EL (cell line): Measurements from ENCODE around the gene LRRK2.
A peak's percentile ranks its signal among the peaks of the same experiment; 100 is the strongest.
"Not testable (repeated sequence)": the region's sequence is repeated elsewhere in the genome, so short reads cannot be mapped to it uniquely, and the experiment has no call there.

Source experiments
- DNase-seq: peaks from one replicate; pipeline ENCODE4 v3.0.0-alpha.2; 2016

LRRK2 gene

DNA sequence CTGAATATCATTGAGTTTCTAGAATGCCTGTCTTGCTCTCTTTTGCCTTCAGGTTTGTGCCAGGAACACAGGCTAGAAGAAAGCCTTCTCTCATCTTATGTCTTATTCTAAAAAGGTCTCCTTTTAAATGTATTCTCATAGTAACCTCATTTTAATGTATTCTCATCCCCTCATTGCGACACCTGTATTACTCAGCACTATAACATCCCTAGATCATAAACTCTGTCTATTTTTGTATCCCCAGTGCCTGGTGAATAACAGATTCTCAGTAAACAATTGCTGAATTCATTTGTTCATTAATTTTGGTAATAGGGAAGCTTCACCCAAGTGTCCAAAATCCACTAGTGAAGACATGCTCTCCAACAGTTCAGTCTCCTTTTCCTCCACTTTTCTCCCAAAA lies 8.8 kb upstream of the LRRK2 start:
- peak; percentile 4 for DNase-seq

DNA sequence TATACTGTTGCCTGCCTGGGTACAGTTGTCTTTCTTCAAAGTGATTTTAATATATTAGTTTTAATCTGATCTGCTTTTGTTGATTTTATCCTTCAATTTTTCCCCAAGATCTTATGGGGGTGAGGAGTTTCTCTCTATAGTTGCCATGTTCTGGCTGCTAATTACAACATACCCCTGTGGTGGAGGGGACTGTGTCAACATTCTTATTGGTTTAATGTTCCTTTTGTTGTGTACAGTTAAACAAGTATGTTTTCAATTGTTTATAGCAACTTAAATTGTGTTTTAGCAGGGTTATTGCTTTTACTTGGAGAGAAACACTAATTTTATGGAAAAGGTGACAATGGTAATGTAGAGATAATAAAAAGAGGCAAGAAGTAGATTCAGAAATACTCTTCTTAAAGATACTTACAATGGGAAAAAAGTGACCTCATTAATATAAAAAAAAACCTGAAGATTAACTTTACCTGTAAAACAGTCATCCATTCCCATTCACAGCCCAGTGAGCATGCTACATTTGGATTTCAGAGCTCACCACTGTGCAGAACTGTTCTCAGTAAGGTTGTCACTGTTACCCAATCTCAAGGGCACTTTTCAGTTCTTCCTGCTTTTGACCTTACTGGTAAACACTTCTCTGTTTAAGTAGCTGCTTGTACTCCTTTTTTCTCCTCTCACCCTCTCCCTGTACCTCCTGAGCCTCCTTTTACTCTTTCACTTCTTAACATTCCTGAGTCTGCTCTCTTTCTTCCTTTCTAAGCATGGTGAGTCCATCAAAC lies 8.1 kb upstream of the LRRK2 start:
- no peak for DNase-seq

DNA sequence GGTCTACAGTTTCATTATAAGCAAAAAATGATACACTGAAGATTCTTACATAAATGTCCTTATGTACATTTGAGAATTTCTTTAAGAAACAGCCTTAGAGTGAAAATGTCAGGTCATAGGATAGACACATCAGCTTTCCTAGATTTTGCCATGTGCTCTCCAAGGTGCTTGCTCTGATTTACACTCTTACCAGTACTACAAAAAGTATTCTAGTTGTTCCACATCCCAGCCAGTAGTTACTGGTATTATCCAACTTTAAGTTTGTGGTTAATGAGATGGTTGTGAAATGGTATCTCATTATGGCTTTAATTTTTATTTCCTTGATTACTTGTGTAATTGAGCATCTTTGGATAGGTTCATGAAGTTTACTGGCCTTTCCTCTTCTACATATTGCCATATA lies 5.0 kb upstream of the LRRK2 start:
- DNase-seq, result no peak

DNA sequence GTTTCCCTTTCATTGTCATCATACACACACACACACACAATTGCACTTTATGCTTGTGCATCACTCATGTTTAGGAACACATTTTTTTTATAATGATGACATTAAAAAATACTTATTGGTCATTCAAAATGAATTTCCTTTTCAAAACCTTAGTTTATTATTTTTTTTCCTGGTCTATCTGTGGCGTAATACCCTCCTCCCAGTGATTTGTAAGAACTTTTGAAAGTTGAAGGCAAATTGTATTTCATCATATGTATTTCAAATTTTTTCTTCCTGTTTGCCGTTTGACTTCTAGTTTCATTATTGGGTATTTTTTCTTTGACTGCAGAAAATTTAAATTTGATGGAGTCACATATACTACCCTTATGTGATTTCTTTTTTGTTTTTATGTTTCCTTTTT lies 2.5 kb upstream of the LRRK2 start:
- peak; percentile 32 for DNase-seq

DNA sequence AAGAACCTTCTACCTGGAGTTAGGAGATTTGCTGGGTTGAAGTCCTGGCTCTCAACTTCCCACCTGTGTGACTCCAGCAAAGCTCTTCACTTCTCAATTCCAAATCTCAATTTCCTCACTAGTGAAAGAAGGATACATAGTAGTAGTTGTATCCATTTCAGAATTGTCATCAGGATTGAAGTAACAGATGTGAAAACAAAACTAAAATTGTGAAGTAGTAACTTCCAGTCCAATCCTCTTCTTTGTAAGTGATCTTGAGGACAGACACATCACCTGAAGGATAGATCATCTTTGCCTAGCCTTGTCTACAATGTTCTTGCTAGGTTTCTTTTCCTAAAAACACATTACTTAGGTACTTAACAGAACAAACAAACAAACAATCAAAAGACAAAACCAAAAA lies 1.2 kb upstream of the LRRK2 start:
- DNase-seq, result no peak

DNA sequence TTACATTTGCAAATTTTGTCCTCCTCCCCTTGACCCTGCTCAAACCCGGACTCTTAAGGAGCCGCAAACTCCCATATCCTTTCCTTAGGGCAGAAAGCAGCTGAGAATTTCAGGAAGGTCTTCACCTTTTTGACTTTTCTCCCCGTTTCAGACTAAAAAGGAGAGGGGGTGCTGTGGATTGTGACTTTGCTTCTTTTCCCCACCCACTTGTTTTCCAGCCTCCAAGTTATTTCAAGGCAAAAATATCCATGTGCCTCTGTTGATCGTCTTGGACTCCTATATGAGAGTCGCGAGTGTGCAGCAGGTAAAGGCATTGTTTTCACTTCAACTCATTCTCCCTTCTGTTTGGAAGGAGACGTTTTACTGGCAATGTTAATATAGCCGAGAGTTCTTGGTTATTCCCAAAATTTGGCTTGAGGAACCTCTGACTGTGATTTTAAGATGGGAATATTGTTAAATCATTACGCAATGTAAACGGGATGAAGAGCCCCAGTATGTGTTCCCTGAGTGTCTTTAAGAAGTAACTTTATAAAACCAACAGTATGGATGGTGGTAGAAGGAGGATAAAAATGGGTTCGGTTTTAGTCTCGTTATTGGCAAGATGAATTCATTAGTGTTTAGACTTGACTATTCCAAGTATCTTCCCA lies 663 bp downstream of the LRRK2 start:
- no peak for DNase-seq

DNA sequence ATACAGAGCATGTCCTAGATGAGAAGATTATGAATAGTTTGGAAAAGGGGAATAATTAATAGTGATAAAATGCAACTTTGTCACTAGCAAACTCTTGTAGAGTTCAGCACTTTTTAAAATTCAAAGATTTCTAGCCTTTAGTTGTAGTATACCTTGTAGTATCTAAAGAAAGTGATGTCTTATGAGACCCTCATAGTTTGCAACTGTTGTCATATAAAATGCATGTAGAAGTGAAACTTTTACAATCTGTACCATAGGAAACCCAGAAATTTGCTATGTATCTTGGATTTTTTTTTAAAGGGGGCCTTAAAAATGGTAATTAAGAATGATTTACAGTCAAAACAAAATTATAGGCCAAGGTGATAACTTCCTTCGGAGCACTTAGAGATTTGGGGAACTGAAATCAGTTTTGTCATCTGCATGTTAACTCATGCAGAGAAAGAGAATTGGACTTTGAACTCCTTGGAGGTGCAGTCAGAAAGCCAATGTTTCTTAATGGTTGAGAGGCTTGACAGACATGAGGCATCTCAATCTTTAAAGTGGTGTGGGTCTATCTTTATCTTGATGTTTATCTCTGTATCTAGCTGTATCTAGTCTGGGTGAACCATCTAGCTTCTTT lies 1.3 kb downstream of the LRRK2 start:
- DNase-seq, result no peak

DNA sequence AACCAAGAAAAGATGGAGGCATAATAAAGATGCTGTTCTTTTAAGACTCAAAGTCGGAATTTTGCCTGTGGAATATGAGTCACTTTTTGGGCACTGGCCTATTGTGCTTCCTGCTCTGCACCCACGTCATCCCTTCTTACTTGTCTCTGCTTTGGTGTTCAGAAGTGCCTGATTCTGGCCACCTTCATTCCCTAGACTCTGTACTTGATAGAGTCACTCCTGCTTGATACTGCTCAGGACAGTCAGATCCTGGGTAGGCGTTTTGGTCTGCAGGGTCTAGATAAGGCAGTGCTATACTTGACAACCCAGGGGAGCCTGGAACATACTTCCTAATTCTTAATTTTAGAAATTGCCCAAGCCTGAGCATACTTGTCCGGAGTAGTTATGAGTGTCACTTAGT lies 1.9 kb downstream of the LRRK2 start:
- DNase-seq, result peak; percentile 79

DNA sequence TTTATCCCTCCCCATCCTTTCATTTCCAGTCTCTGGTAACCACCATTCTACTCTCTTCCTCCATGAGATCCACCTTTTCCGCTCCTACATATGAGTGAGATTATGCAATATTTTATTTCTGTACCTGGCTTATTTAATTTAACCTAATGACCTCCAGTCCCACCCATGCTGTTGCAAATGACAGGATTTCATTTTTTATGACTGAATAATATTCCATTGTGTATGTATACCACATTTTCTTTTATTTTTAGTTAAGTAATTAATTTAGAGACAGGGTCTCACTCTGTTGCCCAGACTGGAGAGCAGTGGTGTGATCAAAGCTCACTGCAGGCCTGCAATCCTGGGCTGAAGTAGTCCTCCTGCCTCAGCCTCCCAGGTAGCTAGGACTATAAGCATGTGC lies 2.6 kb downstream of the LRRK2 start:
- no peak for DNase-seq

DNA sequence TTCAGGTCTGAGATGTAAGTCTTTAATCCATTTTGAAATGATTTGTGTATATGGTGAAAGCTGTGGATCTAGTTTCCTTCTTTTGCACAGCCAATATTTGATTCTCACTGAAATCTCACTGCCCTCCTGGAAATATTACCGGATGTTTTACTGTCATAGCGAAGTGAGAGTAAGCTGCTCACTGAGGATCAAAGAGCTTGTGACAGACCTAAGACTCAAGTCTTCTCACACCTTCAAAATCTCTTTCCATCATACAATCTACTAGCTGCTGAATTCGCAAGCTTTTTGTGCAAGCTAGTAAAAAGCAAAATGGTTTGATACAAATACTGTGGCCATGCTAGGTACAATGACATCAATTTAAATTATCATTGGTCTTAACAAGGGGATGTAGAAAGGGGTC lies 3.9 kb downstream of the LRRK2 start:
- no peak for DNase-seq

DNA sequence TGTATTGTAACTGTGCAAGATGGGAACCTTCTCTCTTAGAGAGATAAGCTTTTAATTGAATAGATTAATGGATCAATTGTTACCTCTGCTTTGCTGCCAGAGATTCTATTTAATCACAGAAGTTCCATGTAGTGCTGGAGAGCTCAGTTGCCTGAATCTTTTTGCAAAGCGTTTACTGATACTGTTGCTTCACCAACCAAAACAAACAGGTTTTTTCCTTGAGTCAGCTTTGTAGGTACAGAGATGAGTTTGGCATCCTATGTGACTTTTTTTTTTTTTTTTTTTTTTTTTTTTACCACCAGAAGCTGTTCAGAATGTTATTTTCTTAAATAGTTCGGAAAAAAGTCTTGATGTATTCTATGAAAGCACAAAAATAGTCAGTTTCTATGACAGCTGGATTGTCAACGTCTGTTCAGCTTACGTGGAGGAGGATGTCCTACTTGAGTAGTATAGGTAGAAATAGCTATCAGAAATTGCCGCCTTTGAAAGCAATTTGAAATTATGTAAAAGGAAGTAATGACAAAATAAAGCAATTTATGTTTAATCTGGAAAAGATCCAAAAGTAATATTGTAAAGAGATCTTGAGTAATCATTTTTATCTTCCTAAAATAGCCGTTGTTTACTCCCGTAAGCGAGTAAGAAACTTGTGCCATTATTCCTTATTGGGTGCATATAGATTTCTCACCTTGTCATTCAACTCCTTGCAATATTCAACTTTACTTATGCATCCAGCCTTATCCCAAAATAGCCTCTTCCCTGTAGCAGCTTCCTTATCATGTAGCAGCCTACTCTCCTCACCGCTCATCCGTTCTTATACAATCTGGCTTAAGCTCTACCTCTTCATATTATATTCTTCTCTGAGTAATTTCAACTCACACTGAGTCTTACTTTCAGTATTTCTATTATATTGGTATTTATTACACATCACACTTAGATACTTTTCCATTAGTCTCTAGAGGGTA lies 5.2 kb downstream of the LRRK2 start:
- no peak for DNase-seq

DNA sequence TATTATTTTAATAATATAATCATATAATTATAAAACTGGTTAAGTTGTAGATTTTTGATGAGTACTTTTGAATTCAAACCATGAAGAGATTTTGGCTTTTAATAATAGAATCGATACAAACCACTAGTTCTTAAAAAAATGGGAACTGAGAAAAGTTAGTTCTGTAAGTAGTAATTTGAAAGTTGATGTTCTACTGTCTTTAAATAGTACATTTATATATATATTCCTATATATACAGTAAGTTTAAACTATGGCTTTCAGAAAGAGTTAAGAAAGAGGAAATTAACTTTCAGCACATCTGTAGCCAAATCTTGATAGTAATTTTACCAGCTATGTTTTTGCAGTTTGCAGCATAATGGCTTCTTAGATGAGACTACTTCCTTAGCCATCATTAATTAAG lies 7.8 kb downstream of the LRRK2 start:
- DNase-seq, result no peak

DNA sequence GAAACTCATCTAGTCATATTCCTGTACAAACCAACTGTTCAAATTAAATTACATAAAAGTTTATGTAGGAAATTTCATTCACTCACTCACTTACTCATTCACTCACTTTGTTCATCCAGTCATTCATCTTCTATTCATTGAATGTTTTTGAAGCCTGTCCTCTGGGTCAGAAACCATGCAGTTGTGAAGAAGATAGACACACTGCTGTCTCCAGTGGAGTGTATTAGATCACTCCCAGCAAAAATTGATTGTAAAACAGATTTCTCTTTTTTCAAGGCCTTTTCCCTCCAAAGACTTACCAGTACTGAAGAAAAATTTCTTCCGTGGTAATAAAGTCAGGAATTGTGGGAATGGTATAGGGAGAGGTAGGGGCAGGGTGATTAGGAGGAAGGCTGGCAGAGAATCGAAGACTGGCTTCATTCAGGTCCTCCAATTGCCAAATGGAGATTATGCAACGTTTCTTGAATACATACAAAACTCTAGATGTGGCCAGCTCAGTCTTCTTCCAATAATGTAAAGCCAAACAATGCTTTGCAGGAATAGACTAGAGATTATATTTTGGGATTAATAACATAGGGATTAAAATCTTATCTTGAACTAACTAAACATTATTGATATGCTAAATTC lies 9.1 kb downstream of the LRRK2 start:
- DNase-seq, result no peak

DNA sequence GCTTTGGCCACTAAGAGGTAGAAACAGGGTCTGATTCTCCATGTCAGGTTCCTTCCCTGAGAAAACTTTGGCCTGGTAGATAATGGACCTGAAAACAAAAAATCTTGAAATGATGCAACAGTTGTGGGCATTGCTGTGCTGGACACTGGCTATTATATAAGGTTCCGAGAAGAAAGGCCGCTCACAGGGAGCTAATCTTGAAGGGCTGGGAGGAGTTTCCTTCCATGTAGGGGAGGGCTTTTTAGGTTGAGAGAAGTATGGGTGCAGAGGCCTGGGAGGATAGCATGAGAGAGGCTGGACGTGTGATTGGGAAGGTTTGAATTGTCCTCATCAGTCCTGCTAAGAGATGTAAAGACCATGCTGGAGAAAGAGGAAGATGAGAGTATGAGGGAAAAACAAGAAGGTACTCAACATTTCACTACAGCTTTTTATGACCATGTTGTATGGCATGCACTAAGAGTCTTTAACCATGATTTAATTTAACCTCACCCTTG lies 11.6 kb downstream of the LRRK2 start:
- DNase-seq, result no peak

DNA sequence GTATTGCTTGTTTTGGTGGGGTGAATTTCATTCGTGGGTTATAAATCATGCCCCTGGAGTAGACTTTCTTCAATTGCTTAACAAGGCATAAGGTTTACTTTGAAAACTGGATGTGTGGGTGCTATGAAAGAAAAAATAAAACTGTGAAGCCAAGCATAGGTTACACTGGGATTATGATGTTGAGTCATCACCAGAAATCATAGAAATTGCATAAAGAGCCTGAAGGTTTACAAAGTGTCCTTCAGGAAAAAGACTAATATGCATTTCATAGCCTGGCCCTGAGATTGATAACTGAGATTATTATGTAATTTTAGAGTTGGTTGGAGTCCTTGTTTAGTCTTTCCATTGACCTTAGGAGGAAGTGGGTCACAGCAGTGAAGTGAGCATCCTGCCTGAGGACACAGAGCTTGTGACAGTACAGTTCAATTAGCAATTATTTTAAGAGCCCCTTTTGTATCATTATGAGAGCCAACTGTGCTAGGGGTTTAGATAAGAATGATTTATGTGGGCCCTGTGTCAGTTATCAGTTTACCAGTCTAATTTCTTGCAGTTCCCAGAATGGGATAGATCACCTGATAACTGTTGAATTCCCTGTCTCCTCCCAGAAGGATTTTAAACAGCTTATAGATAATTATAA lies 13.6 kb downstream of the LRRK2 start:
- no peak for DNase-seq

DNA sequence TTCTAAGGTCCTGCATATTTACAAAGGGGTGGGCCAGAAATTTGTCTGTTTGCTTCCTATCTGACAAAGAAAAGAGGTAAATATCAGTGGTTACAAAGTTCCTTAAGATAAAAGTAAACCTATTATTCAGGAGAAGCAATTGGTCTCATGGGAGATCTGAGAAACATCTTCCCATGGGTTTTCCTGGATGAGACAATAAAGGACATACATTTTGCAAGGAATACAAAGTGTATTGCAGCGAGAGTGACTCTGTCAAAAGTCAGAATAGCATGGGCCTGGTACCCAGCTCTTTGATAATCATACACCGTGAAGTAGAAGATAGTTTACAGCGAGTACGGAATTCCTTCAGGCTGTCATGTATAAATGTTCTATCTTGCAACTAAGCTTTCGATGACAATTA lies 14.2 kb downstream of the LRRK2 start:
- no peak for DNase-seq

DNA sequence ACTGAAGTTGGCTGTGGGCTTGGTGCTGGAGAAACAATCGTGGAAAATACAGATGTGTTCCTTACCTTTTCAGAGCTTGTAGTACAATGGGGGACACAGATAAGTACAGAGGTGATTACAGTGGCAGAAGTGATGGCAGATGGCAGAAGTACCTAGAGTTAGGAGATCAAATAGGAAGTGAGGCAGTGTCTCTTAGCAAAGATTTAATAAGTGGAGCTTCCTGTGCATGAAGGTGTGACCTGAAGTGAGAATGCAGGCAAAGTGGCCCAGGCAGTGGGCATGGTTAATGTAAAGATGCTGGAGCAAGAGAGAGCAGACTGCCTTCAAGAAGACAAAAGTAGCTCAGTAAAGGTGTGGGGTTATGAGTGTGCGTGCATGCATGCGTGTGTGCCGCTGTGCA lies 16.0 kb downstream of the LRRK2 start:
- DNase-seq, result no peak

DNA sequence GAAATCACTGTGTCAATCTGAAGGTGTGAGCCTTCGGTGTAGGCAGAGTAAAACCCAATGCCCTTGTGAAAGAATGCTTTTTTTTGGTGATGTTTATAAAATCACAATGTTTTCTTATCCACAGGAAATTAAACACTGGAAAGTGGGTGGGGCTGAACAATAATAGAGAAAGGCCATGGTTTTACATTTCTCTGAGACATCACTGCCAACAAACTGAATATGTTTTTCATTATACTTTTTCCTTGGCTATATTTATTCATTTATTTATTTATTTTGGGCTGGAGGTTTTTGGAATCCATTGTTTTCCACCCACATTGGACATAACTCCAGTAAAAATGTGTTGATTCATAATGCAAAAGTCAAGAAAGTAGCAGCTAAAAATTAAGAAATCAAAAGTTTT lies 16.9 kb downstream of the LRRK2 start:
- no peak for DNase-seq

DNA sequence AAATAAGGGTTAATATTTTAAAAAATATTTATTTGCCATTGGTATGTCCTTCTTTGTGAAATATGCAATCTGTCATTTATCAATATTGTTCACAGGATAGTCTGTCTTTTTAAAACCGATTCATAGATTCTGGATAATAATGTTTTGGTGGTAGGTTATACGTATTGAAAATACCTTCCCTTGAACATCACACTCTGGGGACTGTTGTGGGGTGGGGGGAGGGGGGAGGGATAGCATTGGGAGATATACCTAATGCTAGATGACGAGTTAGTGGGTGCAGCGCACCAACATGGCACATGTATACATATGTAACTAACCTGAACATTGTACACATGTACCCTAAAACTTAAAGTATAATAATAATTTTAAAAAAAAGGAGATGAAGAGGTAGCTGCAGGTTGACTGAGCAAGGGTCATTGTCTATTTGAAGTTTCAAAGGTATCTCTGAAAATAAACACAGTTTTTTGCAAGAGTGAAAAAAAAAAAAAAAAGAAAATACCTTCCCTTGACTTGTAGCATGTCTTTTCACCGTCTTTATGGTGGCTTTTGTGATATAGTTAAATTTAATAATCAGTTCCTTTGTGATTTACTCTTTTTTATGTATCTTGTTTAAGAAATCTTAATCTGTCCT lies 19.8 kb downstream of the LRRK2 start:
- DNase-seq, result not testable (repeated sequence)

DNA sequence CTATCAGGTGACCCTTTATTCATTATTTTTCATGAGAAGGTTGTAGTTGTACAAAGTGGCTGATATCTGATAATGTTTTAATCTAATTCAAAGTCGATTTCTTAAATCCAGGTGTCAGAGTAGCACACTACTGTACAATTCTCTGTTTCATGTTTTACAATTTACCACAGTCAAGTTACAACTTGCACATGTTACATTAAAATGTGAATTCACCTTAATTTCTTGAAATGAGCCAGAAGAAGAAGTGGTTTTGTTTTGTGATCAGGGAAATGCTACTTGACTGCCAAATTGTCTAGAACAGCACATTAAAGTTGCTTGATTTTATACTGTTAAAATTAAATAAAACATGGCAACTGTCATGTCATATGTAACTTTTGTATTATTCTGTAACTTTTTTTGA lies 23.2 kb downstream of the LRRK2 start:
- no peak for DNase-seq

DNA sequence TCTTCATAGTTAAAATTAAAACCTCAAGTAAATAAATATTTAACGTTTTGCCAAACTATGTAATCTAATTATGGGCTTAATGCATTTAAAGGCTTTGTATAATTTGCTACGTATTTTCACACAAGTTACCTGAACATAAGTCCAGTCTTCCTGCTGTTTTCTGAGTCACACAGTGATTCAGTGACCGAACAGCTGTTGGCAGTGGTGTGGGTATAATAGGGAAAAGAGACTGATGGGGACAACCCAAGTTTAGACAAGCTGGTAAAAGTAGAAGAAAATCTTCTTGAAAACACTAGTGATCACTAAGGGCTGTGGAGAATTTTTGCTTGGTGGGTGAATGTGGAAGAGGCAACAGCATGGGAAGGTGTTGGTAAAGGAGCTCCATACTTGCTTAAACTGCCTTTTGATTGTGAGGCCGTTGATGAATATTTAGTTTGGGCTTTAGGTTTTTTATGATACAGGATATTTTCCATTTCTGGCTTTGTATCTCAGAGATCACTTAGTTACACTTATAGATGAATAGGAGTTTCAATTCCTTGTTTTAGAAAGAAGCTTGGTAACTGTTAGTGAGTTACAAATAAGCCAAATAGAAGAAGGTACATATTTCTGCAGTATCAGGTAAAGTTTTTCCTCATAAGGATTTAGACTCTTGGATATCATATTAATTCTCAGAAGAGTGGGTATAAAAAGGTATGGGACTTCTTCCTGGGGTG lies 23.9 kb downstream of the LRRK2 start:
- DNase-seq, result no peak
